K562 (cell line): ENCODE results near the gene CNTROB. TPM values are rescaled to one million over a fixed set of nuclear protein-coding genes. Genes with fewer than 3 reads are reported as not detected.

Experiments
- BRCA1 ChIP-seq, 2 experiments: fragments of 450-650 bp in 1 of 2; sonication (generic) in 1 of 2; formaldehyde crosslinking in 1 of 2; IDR thresholded peaks; 2 replicates each; pipeline versions ENCODE4 v1.5.0 to v1.6.1; 2017 to 2020; ENCODE audit warnings: mild to moderate bottlenecking in 1 of 2, missing genetic modification reagents in 1 of 2
- NR1H2 ChIP-seq: sonication (generic); formaldehyde crosslinking; IDR thresholded peaks from 2 replicates; pipeline ENCODE4 v1.4.0; 2020; ENCODE audit warnings: mild to moderate bottlenecking, missing genetic modification reagents
- PKNOX1 ChIP-seq: fragments of 450-650 bp; IDR thresholded peaks from 2 replicates; pipeline ENCODE4 v1.6.1; 2016
- RBM14 ChIP-seq: fragments of 200-400 bp; formaldehyde crosslinking; IDR thresholded peaks from 2 replicates; pipeline ENCODE4 v1.6.1; 2018; ENCODE audit warnings: low read depth, mild to moderate bottlenecking, low read length, moderate library complexity, borderline replicate concordance; ENCODE audit not compliant: insufficient read depth
- ZNF224 ChIP-seq: sonication (generic); formaldehyde crosslinking; IDR thresholded peaks from 2 replicates; pipeline ENCODE4 v1.8.0; 2022; ENCODE audit warnings: mild to moderate bottlenecking, missing genetic modification reagents
- ZNF311 ChIP-seq: fragments of 250-450 bp; sonication (Bioruptor Pico); IDR thresholded peaks from 2 replicates; pipeline ENCODE4 v1.4.0; 2020; ENCODE audit warnings: mild to moderate bottlenecking, moderate library complexity
- ZNF518B ChIP-seq: fragments of 250-450 bp; sonication (Bioruptor Pico); IDR thresholded peaks from 2 replicates; pipeline ENCODE4 v1.5.0; 2021; ENCODE audit warnings: mild to moderate bottlenecking, moderate library complexity
- ZNF592 ChIP-seq: fragments of 450-650 bp; IDR thresholded peaks from 2 replicates; pipeline ENCODE4 v1.6.1; 2017; ENCODE audit warnings: antibody characterized with exemption, mild to moderate bottlenecking
- polyA plus RNA-seq, 8 experiments: library from polyadenylated mRNA; depleted of rRNA in 4 of 8; stranded (reverse) in 5 of 8; unstranded in 3 of 8; fragments of >200 nt; fragmentation: Nextera tagmentation in 2 of 8; fragmentation: Illumina TruSeq in 1 of 8; extraction: Ambion mirVana in 2 of 8; extraction: Trizol in 1 of 8; gene quantifications; 2 replicates each; pipeline versions ENCODE4 v1.2.1 to v1.2.3, GENCODE V29; 2011 to 2014; ENCODE audit warnings: inconsistent platforms in 1 of 8, missing spikeins in 1 of 8
- total RNA-seq, 7 experiments: library from RNA; depleted of rRNA in 6 of 7; stranded (reverse); fragments of >200 nt in 6 of 7; fragmentation: Illumina TruSeq in 2 of 7; extraction: Trizol in 2 of 7; gene quantifications; 2 replicates each; pipeline versions ENCODE4 v1.2.1 to v1.2.3, GENCODE V29; 2011 to 2021; ENCODE audit warnings: low replicate concordance in 1 of 7
- TF ChIP-seq, protein P1 (sequence below), 2 experiments: fragments of 450-650 bp; IDR thresholded peaks; 2 replicates each; pipeline ENCODE4 v1.6.1; 2016; ENCODE audit warnings: mild to moderate bottlenecking in 2 of 2, borderline replicate concordance in 1 of 2, low read depth in 1 of 2, moderate library complexity in 1 of 2

The CNTROB gene
- total and polyA plus RNA-seq, 9 of the 15 experiments (the other 6 are each of a cell fraction or from before 2014, with no cell fraction given), result 1.9 to 33.3 (median 23.0) TPM

DNA sequence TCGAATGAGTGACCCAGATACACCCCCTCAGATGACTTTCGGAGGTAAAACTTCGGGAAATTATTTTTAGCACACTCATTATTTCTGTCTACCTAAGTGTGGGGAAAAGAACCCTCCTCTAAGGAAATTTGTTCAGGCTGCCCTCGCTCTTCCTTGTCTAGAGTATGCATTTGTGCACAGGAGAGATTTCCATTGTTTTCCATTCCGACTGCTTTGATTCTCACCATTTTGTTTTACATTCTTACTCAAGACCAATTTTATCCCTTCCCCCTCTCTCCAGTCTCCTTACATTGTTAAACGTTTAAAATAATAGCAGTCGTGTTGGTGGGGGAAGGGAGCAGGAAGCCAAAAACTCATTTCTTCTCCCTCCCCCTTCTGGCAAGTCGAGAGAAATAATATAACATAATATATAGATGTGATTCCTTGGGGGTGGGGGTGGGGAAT is 44.9 kb upstream of the CNTROB start (continued):
- no peak for TF ChIP-seq ZNF592
- no peak for TF ChIP-seq PKNOX1
- TF ChIP-seq BRCA1 (IDR thresholded peaks at IDR 0.05), result no peak
- TF ChIP-seq BRCA1 (CRISPR knock-in tag; IDR thresholded peaks at IDR 0.05), result no peak
- no peak for TF ChIP-seq ZNF518B (CRISPR knock-in tag)
- no peak for TF ChIP-seq RBM14
- no peak for TF ChIP-seq ZNF224
- TF ChIP-seq NR1H2 (CRISPR knock-in tag), result no peak
- TF ChIP-seq, protein P1, sequence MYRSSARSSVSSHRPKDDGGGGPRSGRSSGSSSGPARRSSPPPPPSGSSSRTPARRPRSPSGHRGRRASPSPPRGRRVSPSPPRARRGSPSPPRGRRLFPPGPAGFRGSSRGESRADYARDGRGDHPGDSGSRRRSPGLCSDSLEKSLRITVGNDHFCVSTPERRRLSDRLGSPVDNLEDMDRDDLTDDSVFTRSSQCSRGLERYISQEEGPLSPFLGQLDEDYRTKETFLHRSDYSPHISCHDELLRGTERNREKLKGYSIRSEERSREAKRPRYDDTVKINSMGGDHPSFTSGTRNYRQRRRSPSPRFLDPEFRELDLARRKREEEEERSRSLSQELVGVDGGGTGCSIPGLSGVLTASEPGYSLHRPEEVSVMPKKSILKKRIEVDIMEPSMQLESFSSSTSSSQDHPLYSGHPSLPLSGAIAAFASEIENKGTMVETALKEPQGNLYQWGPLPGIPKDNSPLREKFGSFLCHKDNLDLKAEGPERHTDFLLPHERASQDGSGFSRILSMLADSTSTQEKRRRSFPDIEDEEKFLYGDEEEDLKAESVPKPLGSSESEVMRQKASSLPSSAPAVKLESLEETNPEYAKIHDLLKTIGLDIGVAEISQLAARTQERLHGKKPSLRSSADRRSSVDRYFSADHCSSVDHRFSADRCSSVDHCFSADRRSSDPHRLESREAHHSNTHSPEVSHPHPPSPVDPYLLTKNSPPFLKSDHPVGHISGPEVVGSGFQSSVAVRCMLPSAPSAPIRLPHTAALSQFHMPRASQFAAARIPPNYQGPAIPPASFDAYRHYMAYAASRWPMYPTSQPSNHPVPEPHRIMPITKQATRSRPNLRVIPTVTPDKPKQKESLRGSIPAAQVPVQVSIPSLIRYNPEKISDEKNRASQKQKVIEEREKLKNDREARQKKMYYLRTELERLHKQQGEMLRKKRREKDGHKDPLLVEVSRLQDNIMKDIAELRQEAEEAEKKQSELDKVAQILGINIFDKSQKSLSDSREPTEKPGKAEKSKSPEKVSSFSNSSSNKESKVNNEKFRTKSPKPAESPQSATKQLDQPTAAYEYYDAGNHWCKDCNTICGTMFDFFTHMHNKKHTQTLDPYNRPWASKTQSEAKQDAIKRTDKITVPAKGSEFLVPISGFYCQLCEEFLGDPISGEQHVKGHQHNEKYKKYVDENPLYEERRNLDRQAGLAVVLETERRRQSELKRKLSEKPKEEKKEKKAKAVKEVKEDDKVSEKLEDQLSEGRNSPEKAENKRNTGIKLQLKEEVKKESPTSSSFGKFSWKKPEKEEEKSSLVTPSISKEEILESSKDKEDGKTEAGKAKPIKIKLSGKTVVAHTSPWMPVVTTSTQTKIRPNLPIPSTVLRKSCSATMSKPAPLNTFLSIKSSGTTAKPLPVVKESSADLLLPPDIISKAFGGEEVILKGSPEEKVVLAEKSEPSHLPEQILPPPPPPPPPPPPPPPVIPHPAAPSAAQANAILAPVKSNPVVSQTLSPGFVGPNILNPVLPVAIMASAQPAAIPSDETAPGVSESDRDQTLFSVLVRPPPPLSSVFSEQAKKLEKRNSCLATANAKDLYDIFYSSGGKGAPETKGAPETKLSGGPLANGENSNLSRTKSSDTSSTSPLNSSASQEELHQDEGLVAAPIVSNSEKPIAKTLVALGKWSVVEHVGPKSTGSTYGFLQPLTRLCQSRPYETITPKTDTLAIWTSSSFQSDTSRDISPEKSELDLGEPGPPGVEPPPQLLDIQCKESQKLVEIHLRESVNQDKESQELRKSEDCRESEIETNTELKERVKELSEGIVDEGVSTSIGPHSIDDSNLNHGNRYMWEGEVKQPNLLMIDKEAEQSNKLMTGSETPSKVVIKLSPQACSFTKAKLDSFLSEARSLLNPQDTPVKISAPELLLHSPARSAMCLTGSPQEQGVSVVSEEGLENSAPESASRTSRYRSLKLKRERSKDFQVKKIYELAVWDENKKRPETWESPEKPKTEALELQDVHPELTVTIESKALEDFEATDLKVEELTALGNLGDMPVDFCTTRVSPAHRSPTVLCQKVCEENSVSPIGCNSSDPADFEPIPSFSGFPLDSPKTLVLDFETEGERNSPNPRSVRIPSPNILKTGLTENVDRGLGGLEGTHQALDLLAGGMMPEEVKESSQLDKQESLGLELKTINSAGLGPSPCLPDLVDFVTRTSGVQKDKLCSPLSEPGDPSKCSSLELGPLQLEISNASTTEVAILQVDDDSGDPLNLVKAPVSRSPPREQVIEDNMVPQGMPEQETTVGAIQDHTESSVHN (IDR thresholded peaks at IDR 0.05; ENCODE audit: borderline replicate concordance in 1 of 2, low read depth in 1 of 2), result no peak
- no peak for TF ChIP-seq ZNF311
